Suppressor macrophage treated with lipopolysaccharide for 4 hours (primary cell): ENCODE measurements around the gene OBSCN.

Source experiments
- DNase-seq: peaks from one replicate; pipeline ENCODE4 v3.0.0-alpha.2; 2020

The OBSCN gene

GRCh38 chr1:228329887-228330286 is 122.0 kb downstream of the OBSCN start:
- no peak for DNase-seq

DNA sequence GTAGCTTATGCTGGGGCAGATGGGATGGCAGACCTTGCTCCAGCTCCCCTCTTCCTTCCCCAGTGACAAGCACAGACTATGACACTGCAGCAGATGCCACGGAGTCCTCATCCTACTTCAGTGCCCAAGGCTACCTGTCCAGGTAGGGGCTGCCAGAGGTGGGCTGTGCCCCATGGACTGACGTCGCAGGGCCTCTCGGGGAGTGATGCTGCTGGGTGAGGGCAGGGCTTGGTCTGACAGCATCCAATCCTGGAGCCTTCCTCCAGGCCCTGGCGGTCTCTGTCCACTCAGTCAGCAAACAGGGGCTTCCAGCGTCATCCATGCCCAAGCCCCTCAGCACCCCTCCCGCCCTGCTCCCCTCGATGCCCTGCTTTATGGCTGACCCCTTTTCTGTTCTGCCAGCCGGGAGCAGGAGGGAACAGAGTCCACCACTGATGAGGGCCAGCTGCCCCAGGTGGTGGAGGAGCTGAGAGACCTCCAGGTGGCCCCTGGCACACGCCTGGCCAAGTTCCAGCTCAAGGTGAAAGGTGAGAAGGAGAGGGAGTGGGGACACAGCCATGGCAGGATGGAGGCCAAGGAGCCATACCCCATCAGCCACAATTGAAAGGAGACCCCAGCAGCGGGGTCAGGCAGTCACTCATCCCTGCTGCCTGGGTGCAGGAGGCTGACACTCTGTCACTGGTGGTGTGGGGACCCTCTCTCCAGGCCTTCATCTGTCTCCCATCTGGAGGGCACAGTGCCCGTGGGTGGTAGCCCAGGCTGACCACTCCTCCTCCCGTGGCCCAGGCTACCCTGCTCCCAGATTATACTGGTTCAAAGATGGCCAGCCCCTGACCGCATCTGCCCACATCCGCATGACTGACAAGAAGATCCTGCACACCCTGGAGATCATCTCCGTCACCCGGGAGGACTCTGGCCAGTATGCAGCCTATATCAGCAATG is 125.2 kb downstream of the OBSCN start:
- DNase-seq, result no peak

GRCh38 chr1:228333739-228334115 is 125.9 kb downstream of the OBSCN start:
- DNase-seq, result no peak

- DNase-seq, result no peak
These were observed 126.5 kb downstream of the OBSCN start for GRCh38 chr1:228334226-228334935.

GRCh38 chr1:228334954-228335353 is 127.1 kb downstream of the OBSCN start:
- DNase-seq, result no peak

GRCh38 chr1:228335406-228336307 is 127.8 kb downstream of the OBSCN start:
- no peak for DNase-seq

DNA sequence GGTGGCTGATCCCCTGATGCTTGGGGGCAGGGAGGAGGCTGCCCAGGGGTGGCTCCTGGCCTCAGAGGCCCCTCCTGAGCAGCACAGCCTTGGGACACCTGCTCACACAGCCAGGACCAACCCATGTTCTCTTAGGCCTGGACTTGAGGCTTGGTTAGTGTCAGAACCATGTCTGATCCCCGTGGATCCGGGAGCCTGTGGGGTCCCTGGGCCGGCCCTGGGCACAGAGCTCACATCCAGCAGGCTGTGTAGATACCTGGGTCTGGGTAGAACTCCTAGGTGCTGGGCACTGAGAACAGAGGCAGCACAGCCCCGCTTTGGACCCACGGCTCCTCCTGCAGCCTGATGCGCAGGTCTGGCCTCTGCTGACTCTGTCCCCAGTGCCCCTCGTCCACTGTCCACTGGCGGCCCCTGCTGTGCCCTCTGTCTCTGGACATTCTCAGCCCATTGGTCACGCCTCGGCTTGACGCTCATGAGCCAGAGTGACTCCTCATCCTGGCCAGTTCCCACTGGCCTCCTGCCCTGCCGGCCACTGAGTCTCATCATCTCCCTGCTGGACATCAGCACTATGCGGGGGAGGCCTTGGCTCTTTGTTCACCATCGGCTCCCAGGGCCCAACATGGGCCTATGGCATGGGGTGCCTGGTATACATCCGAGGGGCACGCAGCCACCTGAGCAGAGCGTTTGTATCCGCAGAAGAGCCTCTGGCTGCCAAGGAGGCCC is 128.6 kb downstream of the OBSCN start:
- no peak for DNase-seq

- DNase-seq, result no peak
These were observed 129.3 kb downstream of the OBSCN start for GRCh38 chr1:228337031-228337564.

- DNase-seq, result no peak
These were observed 130.1 kb downstream of the OBSCN start for GRCh38 chr1:228337711-228338520.

GRCh38 chr1:228338521-228339051 is 130.7 kb downstream of the OBSCN start:
- DNase-seq, result no peak

GRCh38 chr1:228339059-228339704 is 131.3 kb downstream of the OBSCN start:
- no peak for DNase-seq

- DNase-seq, result no peak
These were observed 132.2 kb downstream of the OBSCN start for GRCh38 chr1:228339766-228340685.

DNA sequence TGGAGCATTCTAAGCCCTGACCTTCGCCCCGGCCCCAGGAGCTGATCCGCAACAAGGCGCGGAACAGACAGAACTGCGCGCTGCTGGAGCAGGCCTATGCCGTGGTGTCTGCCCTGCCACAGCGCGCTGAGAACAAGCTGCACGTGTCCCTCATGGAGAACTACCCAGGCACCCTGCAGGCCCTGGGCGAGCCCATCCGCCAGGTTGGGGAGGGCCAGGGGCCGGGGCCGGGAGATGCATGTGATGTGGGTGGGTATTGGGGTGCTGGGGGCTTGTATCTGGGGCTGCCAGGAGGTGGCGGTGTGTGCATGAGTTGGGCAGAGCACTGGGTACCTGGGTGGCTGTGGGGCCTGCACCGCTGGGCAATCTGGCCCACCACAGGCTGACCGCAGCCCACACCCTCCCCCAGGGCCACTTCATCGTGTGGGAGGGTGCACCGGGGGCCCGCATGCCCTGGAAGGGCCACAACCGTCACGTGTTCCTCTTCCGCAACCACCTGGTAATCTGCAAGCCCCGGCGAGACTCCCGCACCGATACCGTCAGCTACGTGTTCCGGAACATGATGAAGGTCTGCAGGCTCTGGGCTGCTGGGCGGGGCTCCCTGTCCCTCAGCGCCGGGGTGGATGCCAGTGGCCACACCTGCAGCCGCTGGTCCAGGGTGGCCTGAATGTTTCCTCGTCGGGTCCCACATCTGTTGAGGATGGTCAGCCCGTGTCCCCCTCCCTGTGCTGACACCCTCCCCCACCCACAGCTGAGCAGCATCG is 133.0 kb downstream of the OBSCN start:
- no peak for DNase-seq

DNA sequence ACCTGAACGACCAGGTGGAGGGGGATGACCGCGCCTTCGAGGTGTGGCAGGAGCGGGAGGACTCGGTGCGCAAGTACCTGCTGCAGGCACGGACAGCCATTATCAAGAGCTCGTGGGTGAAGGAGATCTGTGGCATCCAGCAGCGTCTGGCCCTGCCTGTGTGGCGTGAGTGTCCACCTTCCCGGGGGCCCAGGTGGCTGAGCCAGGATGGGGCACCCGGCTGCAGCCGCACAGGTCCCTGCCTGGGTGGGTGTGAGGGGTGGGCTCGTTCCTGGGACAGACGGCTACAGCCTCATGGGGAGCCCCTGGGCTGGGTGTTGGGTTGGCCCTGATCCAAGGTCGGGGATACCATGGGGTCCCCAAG is 133.6 kb downstream of the OBSCN start:
- DNase-seq, result no peak

DNA sequence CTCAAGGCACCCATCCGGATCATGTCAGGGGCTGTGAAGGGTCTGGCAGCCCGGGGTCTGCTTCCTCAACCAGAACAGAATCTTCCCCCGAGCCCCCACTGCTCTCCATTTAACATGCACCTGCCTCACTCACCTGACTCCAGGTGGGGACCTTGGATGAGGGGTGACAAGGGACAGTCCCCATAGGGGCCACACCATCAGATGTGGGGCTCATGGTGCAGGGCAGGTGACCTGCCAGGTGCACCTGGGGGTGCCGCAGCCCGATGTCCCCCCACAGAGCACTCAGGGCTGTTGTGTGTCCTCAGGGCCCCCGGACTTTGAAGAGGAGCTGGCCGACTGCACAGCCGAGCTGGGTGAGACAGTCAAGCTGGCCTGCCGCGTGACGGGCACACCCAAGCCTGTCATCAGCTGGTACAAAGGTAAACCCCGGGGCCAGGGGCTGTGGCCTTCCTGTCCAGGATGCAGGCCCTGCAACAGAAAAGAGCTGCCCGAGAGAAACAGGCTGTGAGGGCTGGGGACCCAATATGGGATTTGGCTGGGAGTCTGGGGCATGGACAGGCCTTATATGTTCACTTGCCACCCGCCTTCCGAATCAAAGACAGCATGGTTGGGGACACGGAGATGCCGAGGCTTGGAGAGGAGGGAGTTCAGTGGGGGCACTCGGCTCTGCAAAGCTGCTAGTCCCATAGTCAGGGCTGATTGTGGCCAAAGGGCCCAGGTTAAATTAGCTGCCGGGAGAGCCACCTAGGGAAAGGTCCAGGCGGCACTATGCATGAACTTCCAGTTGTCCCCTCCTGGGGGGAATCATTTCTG is 134.2 kb downstream of the OBSCN start:
- DNase-seq, result no peak

DNA sequence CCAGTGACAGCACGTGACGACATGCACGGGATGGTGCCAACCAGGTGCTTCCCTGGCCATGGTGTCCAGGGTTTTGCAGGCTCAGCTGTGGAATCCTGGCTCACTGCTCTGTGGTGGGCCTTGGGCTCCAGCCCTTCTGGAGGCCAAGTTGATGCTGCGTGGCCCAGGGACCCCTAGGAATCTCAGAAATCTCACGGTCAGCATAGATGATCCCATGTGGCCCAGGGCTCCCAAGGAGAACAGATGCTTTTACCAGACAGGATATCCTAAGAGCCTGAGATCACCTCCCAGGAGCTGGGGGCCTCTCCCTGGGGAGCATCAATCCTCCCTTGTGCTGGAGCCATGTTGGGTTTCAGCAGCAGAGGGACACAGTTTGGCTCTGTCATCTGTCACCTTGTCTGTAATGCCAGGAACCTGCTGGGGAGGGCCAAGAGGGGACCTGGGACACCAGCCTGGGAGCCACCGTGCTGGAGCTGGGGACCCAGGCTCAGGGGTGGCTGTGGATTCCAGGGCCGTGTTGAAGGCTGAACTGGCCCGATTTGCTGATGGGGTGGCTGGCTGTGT is 134.9 kb downstream of the OBSCN start:
- no peak for DNase-seq

GRCh38 chr1:228343191-228343661 is 135.4 kb downstream of the OBSCN start:
- no peak for DNase-seq
